ENCODE measurements around the gene CACNB4. TPM values are rescaled to one million over a fixed set of nuclear protein-coding genes. Genes with fewer than 3 reads are reported as not detected.

CACNB4 gene
- total RNA-seq, 1 experiment from 2014 or later, result 0.19 TPM

DNA sequence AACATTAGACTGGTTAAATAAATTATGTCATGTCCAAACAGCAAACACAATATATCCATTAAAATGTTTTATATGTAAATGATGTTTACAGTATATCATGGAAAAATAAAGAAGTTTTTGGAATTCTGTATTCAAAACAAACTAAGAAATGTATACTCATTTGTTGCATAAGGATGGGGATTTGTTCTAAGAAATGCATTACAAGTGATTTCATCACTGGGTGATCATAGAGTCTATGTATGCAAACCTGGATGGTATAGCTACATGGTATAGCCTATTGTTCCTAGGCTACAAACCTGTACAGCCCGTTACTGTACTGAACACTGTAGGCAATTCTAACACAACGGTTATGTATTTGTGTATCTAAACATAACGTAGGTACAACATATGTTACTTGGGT lies 305.7 kb downstream of the CACNB4 start:
- Histone ChIP-seq H3K27ac (ENCODE audit: low read depth, low read length, poor library complexity, severe bottlenecking) (no peak overlapping the region), H3K4me3 (ENCODE audit: low read depth, low read length, poor library complexity, severe bottlenecking) (no peak overlapping the region), H3K27me3 (replicated peaks; ENCODE audit: insufficient read depth, low read depth, low read length, poor library complexity) (no peaks in the 10 kb centered on the region), H3K4me1 (ENCODE audit: insufficient read depth, low read length, poor library complexity, severe bottlenecking) (no peaks in the 10 kb centered on the region), H3K9me3 (ENCODE audit: low read depth, low read length, poor library complexity, severe bottlenecking) (no peaks in the 10 kb centered on the region), H3K36me3 (ENCODE audit: insufficient read depth, low read length, poor library complexity, severe bottlenecking) (no peaks in the 10 kb centered on the region)
- BruUV-seq (replicated peaks), result no TSS peak
- ChIA-PET CTCF (no interaction called here), POLR2A (ENCODE audit: low non-redundant PET) (no interaction called here)
- TF ChIP-seq EZH2 (IDR thresholded peaks at IDR 0.05; ENCODE audit: borderline replicate concordance, low read depth, low read length, poor library complexity, severe bottlenecking), result no peak
- TF ChIP-seq, protein P1, sequence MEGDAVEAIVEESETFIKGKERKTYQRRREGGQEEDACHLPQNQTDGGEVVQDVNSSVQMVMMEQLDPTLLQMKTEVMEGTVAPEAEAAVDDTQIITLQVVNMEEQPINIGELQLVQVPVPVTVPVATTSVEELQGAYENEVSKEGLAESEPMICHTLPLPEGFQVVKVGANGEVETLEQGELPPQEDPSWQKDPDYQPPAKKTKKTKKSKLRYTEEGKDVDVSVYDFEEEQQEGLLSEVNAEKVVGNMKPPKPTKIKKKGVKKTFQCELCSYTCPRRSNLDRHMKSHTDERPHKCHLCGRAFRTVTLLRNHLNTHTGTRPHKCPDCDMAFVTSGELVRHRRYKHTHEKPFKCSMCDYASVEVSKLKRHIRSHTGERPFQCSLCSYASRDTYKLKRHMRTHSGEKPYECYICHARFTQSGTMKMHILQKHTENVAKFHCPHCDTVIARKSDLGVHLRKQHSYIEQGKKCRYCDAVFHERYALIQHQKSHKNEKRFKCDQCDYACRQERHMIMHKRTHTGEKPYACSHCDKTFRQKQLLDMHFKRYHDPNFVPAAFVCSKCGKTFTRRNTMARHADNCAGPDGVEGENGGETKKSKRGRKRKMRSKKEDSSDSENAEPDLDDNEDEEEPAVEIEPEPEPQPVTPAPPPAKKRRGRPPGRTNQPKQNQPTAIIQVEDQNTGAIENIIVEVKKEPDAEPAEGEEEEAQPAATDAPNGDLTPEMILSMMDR (conservative IDR thresholded peaks at IDR 0.05; ENCODE audit: low read depth, low read length), result no peak
- DNase-seq (ENCODE audit: low spot score), result no peak
- intact Hi-C loops (cut with micrococcal nuclease; ENCODE audit: unreplicated experiment), result no loop called here

DNA sequence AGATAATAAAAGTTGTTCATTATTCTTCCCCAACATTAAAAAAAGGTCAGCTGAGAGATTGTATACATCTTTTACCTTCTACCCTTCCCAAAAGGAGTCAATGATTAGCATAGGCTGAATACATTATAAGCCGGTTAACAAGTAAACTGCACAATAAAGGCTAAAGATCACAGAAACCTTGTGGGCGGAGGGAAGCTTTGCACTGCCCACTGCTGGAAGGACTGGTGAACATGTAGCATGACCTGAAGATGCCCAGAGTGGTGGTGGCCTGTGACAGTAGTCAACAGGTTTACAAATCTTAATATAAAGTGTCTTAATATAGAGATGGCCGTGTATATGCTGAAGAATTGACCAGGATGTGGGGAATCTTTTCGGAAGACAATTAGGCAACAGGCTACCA lies 306.3 kb downstream of the CACNB4 start:
- no peak overlapping the region for H3K27ac ChIP-seq (ENCODE audit: low read depth, low read length, poor library complexity, severe bottlenecking)
- H3K4me1 ChIP-seq (ENCODE audit: insufficient read depth, low read length, poor library complexity, severe bottlenecking), result no peaks in the 10 kb centered on the region
- BruUV-seq (replicated peaks), result no TSS peak
- no peaks in the 10 kb centered on the region for H3K9me3 ChIP-seq (ENCODE audit: low read depth, low read length, poor library complexity, severe bottlenecking)
- TF ChIP-seq, protein P1 (conservative IDR thresholded peaks at IDR 0.05; ENCODE audit: low read depth, low read length), result no peak
- ChIA-PET POLR2A (ENCODE audit: low non-redundant PET) (no interaction called here), CTCF (no interaction called here)
- no peaks in the 10 kb centered on the region for H3K27me3 ChIP-seq (replicated peaks; ENCODE audit: insufficient read depth, low read depth, low read length, poor library complexity)
- no peak for DNase-seq (ENCODE audit: low spot score)
- no peaks in the 10 kb centered on the region for H3K36me3 ChIP-seq (ENCODE audit: insufficient read depth, low read length, poor library complexity, severe bottlenecking)
- no peak overlapping the region for H3K4me3 ChIP-seq (ENCODE audit: low read depth, low read length, poor library complexity, severe bottlenecking)
- intact Hi-C loops (cut with micrococcal nuclease; ENCODE audit: unreplicated experiment), result no loop called here

DNA sequence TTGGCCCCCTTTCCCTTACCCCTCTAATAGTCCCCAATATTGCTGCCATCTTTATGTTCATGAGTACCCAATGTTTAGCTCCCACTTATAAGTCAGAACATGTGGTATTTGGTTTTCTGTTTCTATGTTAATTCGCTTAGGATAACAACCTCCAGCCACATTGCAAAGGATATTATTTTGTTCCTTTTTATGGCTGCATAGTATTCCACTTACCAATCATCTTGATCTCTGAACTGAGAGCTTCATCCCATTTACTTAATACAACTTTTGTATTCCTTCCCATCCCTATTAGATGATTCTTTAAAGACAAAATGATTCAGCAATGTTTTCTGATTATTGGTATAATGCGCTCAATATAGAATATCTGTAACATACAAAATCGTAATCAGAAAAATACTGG lies 307.3 kb downstream of the CACNB4 start:
- ChIA-PET CTCF (interaction anchor here (0.7 kb wide), 1 partner anchor 236 kb away, joined by 3 read pairs; no protein-coding TSS in a partner anchor), POLR2A (ENCODE audit: low non-redundant PET) (no interaction called here)

More for the DNA sequence above, 307.3 kb downstream of the CACNB4 start:
- no peak for TF ChIP-seq EZH2 (IDR thresholded peaks at IDR 0.05; ENCODE audit: borderline replicate concordance, low read depth, low read length, poor library complexity, severe bottlenecking)
- TF ChIP-seq, protein P1 (conservative IDR thresholded peaks at IDR 0.05; ENCODE audit: low read depth, low read length), result no peak
- Histone ChIP-seq H3K27ac (ENCODE audit: low read depth, low read length, poor library complexity, severe bottlenecking) (no peak overlapping the region), H3K4me1 (ENCODE audit: insufficient read depth, low read length, poor library complexity, severe bottlenecking) (no peaks in the 10 kb centered on the region), H3K27me3 (replicated peaks; ENCODE audit: insufficient read depth, low read depth, low read length, poor library complexity) (no peaks in the 10 kb centered on the region), H3K4me3 (ENCODE audit: low read depth, low read length, poor library complexity, severe bottlenecking) (no peak overlapping the region), H3K9me3 (ENCODE audit: low read depth, low read length, poor library complexity, severe bottlenecking) (no peaks in the 10 kb centered on the region), H3K36me3 (ENCODE audit: insufficient read depth, low read length, poor library complexity, severe bottlenecking) (no peaks in the 10 kb centered on the region)
- intact Hi-C loops (cut with micrococcal nuclease; ENCODE audit: unreplicated experiment), result no loop called here
- no TSS peak for BruUV-seq (replicated peaks)
- DNase-seq (ENCODE audit: low spot score), result no peak

All from A673 (cell line).